HG02610 (cell line): Measurements from ENCODE around the gene SSR1.

ENCODE experiments used
- ATAC-seq: cut with Tn5 transposase; IDR thresholded peaks from one replicate; pipeline ENCODE4 v1.9.1; 2021; ENCODE audit warnings: mild to moderate bottlenecking, moderate library complexity; ENCODE audit not compliant: unreplicated experiment

SSR1 gene

DNA sequence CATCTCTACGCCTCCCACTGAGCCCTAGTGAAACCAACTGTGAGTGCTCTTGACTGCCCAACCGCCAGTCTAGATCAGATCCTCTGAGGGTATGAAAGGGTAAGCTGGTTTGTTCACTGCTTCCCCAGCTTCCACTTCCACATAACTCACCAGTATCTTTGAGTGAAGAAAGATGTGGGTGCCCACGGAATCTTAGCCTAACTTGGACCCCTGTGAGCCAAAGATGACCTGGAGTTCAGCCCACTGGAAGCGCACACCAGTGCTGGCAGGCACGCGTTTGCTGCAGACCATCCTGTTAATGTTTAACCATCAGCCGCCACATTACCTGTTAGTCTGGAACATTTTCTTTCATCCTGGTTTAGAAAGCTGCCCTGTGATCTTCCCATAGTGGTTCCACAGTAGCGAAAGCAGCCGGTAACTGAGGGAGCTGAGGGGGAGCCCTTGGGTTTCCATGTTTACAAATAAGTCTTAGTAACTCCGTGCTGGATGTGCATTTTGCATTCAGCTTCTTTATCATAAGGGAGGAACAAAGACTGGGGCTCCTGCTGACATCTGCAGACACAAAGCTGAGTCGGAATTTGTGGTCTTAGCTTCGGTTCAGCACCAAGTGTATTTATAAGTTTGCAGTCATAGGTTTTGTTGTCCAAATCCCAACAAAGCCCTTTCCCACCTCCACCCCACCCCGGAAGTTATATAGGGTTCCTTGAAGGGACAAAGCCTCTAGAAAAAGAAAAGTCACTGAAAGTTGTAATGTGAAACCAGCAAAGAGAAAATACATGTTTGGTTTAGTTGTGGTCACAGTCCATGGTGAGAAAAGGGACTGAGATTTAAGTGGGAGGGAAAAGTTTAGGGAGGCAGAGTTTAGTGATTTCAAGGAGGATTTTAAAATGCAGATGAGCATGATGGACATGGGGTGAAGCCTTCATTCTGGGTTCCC, 71.0 kb downstream of the SSR1 start:
- no peak for ATAC-seq

DNA sequence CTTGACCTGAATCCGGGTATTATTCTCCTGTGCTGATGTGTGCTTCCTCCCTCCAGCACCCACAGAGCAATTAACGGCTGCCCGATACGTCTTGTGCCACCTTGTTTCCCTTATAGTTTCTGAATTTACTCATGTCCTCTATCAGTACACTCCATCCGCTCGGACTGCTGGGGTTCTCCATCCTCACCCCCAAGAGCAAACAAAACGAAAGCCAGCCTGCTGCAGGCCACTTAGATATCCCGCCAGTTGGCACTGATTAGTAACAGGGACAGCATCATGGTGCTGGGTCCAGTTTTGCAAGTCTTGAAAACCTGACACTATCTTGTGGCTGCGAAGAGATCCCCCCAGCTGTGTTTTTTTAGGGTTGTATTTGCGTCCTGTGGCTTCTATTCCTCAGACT, 71.8 kb downstream of the SSR1 start:
- no peak for ATAC-seq

DNA sequence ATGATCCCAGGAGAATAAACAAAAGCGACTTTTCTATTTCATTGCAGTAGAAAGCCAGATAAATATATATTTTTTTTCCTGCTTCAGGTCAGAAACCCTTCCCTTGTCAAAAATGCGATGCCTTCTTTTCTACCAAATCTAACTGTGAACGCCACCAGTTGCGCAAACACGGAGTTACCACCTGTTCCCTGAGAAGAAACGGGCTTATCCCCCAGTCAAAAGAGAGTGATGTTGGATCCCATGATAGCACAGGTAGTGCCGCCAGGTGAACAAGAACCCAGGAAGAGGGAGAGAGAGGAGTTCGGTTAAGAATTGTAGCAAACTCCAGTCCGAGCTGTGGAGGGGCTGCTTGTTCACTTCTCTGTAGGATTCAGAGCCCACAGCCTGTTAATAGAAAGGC, 72.6 kb downstream of the SSR1 start:
- ATAC-seq: no peak

DNA sequence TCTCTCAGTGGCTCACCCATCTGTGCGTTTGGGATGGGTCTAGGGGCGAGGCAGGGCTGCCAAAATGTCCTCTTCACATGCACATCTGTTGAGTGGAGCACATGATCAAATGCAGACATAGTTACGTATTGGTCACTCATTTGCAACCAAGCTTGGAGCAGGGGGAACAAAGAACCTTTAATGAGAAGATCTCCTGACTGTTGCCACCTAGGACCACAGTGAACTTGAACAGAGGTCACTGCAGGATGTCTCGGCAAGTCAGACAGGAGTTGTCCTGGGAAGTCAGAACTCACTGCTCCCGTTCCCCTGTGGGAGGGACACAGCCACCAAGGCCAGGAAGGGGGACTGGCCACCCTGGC, 73.4 kb downstream of the SSR1 start:
- no peak for ATAC-seq

DNA sequence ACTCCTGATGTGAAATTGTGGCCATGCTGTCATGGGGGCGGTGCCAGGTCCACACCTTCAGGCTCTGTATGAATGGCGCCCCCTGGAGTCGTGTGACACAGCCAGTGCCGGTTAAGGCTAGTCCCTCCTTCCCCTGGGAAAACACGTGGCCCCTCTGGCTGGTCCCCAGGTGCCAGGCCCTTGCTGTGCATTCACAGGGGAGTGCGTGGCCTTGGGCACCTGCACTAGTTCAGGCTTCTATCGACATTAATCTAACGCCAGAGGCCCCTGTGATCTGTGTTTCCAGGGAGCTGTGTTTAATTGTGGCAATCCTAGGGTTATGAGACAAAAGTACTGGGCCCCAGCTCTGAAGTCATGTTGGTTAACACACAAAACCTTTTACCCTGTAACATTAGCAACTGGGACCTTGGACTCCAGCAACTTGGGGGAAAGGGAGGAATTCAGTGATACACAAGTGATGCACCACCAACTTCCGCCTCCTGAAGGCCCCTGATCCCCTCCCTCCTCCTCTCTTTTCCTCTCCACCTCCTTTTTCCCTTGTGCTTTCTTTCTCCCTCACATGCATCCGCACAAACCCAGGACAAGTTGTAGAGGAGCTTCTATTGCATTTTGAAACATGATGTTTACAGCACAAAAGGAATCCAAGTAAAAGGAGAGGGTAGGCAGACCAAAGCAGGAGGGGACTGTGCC, 74.0 kb downstream of the SSR1 start:
- peak; percentile 46 for ATAC-seq

DNA sequence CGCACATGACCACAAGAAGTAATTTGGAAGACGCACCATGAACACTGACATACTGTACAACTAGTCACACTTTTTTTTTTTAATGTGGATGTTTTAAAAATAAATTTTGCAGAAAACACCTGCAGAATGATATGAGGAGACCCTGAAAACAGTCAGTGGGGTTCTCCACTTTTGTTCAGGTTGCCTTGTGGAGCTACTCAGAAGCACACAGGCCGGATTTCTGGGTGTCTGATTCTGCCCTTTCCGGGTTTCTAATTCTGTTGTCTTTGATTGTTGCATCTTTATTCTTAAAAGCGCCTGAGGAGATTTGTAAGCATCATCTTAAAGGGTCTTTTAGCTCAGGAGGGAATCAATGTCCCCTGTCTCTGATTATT, 74.5 kb downstream of the SSR1 start:
- ATAC-seq: no peak

DNA sequence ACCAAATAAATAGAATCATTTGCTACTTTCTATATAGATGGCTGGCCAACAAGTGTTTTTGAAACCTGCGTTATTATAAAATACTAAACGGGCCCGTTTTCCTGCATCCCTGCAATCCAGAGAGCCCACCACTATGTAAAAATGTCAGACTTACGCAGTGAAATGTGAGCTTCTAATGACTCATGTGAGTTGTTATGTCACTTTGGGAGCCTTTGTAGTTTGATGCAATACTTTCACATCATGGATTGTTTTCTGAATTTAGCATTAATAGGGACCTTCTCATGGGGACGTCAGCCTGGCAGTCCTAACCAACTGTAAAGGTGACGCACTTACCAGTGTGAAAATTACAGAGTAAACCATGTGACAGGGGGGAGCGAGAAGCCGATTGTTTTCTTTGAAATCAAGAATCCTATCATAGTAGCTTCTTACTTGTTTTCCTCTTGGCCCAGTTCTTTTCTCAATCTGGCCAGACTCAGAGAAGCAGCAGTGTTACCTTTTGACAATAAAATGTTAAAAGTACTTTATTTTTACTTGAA, 75.3 kb downstream of the SSR1 start:
- no peak for ATAC-seq

DNA sequence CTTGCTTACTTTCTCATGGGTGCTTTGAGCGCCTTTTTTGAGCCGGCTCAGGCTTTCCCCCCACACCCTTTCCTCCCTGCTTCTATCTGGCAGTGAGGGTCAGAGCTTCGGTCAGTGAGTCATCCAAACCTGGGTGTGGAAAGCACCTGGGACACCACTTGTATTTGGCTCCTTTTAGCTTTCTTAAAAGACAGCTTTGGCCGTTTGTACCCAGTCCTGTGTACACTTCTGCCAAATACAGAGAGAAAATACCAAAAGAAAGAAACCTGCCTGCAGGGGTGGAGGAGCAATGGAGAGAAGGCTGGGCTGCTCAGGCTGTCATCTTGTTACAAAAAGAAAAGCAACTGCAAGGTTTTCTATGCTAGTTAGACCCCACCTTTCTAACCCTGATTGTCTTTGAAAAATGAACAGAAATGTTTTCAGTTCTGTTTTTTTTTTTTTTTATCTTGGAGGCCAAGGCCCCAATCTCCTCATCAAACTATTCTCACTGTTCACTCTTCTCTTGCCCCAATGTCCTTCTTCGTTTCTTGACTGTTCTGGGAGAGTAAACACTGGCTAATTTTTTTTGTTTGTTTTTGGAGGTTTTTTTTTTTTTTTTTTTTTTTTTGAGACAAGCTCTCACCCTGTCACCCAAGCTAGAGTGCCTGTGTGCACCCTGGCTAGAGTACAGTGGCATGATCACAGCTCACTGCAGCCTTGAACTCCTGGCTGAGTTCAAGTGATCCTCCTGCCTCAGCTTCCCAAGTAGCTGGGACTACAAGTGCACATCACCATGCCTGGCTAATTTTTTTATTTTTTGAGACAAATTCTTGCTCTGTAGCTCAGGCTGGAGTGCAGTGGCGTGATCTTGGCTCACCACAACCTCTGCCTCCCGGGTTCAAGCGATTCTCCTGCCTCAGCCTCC, 76.4 kb downstream of the SSR1 start:
- ATAC-seq: peak; percentile 77

DNA sequence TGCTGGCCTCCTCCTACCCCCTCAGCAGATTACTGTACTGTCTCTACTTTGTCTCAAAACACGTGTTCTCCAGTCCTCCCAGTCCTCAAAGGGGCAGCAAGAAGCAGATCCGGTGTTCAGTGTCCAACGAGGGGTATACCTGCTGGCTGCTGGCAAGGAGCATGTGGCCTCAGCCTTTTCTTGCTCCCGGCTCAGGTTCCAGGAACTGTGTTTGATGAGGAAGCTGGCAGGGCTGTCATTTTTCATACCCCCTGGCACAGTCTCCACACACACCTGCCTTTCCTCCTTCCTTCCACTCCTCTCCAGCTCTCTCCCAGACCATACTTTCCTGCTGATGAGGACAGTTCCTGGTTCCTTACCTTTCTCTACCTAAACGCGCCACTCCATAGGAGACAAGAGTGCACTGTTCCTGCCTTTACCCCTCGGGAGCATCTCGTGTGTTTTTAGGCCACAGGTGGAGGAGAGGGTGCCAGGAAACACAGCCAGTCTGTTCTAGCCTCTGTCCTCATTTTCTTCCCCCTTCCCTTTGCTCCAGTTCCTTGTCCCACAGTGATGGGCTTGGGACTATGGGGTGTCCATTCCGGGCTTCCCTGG, 77.2 kb downstream of the SSR1 start:
- no peak for ATAC-seq

DNA sequence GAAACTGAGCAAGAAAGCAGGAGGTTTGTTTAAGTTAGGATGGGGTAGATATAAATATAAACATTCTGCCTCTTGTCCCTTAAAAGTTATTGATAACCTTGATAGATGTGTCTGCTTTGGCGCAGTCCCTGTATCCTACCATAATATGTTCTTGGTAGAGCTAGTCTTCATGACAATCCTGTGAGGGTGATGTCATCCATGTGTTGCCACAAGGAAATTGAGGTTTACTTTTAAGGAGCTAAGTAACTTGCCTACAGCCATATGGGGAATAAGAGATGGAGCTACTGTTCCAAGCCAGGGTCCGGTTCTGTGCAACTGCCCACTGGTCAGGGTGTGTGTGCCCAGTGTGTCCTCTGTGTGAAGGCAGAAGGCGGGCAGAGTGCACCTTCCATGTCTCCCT, 78.5 kb downstream of the SSR1 start:
- no peak for ATAC-seq

DNA sequence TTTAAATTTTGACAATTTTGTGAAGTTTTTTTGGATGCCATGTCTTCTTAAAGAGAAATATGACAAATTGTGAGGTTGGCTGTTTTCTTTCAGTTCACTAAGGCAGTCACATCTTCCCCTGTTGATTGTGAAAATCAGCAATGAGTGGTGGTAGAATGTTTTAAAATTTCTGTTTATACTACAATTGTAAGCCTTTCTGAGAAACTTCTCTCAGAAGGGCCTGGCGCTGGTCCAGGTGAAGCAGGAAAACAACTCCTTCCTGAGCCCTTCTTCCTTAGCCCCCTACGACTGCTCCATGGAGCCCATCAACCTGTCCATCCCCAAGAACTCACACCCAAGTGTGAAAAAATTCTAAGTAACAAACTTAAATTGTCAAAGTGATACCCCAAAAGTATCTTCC, 80.6 kb downstream of the SSR1 start:
- no peak for ATAC-seq

DNA sequence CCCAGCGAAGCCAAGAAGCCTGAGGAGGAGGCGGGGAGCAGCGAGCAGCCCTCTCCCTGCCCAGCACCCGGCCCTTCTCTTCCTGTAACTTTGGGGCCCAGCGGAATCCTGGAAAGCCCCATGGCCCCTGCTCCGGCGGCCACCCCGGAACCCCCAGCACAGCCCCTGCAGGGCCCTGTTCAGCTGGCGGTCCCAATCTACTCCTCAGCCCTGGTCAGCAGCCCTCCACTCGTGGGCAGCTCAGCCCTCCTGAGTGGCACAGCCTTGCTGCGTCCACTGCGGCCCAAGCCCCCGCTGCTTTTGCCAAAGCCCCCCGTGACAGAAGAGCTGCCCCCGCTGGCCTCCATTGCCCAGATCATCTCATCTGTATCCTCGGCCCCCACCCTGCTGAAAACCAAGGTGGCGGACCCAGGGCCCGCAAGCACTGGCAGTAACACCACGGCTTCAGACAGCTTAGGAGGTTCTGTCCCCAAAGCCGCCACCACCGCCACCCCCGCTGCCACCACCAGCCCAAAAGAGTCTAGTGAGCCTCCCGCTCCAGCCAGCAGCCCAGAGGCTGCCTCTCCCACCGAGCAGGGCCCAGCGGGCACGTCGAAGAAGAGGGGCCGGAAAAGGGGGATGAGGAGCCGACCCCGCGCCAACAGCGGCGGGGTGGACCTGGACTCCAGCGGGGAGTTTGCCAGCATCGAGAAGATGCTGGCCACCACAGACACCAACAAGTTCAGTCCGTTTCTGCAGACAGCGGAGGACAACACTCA, 81.9 kb downstream of the SSR1 start:
- ATAC-seq: no peak

DNA sequence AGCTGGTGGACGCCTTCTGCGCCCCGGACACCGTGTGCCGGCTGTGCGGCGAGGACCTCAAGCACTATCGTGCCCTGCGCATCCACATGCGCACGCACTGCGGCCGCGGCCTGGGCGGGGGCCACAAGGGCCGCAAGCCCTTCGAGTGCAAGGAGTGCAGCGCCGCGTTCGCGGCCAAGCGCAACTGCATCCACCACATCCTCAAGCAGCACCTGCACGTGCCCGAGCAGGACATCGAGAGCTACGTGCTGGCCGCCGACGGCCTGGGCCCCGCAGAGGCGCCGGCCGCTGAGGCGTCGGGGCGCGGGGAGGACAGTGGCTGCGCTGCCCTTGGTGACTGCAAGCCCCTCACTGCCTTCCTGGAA, 82.7 kb downstream of the SSR1 start:
- no peak for ATAC-seq

DNA sequence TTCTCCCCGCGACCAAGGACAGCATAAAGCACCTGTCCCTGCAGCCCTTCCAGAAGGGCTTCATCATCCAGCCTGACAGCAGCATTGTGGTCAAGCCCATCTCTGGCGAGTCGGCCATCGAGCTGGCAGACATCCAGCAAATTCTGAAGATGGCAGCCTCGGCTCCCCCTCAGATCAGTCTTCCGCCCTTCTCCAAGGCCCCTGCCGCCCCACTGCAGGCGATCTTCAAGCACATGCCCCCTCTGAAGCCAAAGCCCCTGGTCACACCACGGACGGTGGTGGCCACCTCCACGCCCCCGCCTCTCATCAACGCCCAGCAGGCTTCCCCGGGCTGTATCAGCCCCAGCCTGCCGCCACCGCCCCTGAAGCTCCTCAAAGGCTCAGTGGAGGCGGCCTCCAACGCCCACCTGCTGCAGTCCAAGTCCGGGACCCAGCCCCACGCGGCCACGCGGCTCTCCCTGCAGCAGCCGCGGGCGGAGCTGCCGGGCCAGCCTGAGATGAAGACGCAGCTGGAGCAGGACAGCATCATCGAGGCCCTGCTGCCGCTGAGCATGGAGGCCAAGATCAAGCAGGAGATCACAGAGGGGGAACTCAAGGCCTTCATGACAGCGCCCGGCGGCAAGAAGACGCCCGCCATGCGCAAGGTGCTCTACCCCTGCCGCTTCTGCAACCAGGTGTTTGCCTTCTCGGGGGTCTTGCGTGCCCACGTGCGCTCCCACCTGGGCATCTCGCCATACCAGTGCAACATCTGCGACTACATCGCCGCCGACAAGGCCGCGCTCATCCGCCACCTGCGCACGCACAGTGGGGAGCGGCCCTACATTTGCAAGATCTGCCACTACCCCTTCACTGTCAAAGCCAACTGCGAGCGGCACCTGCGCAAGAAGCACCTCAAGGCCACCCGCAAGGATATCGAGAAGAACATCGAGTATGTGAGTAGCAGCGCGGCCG, 83.3 kb downstream of the SSR1 start:
- no peak for ATAC-seq

DNA sequence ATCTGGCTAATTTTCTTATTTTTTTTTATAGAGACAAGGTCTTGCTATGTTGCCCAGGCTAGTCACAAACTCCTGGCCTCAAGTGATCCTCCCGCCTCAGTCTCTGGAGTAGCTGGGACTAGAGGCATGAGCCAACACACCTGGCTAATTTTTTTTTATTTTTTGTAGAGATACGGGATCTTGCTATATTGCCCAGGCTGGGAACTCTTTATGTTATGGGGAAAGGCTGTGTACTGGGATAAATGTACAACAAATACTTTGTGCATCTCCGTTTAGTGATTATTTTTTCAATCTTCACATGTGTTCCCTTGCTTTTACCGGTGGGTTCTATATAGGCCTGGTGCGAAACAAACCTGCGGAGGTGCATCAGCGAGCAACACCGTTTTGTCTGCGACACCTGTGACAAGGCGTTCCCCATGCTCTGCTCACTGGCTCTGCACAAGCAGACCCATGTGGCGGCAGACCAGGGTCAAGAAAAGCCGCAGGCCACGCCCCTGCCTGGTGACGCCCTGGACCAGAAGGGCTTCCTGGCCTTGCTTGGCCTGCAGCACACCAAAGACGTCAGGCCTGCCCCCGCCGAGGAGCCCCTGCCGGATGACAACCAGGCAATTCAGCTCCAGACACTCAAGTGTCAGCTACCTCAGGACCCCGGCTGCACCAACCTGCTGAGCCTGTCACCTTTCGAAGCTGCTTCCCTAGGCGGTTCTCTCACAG, 84.2 kb downstream of the SSR1 start:
- no peak for ATAC-seq

DNA sequence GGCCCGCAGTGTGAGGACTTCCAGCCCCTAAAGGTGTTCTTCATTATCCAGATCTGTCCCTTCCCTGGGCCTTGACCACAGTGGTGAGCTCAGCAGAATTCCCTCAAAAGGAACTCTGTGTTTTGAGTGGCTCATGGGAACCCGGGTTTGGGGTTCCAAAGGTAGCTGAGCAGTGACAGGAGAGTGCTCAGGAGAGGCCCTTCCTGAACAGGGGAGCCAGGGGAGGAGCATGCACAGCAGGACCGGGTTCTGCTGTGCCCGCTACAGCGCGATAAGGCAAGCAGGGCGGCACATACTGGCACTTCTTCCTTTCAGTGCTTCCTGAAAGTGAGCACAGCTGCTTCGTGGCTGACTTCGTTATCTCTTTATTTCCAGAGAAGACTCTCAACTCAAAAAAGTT, 88.3 kb downstream of the SSR1 start:
- ATAC-seq: no peak

DNA sequence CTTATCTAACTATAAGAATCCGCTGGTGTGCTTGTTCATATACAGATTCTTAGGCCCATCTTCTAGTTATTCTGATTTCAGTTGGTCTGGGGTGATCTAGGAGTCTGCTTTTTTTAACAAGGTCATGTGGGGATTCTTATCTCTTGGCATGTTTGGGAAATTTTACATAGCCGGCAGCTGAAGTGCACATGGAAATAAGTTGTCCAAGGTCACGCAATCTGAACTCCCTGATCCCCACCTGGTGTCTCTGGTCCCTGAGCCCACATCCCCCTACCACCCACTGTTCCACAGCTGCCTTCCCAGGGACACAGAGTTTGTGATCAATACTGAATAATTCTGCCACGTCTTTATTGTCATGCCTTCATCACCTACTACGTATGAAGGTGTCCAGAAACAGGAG, 90.8 kb downstream of the SSR1 start:
- no peak for ATAC-seq

DNA sequence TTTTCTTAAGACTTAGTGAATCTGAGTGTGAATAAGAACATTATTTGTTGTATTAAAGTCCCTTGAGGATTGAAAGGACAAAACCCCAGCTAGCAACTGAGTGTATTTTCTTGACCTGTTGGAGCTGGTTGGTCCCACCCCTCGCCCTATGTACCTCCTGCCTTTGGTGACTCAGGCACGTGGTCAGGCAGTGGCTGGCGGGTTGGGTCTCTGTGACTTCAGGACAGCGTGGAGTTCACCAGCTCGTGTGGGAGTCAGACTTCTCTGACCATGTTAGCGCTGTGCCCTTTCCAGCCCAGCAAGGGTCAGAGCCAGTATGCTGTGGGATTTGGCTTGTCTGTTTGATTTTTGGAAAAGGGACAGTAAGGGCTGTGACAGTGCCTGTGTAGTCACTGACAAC, 93.7 kb downstream of the SSR1 start:
- no peak for ATAC-seq
